Breast epithelium (tissue), 3 donors: Measurements from ENCODE around the gene PSMD1.

Experiments used
- POLR2A ChIP-seq: fragments of 450-650 bp; IDR thresholded peaks from one replicate; pipeline ENCODE4 v1.6.1; 2016; ENCODE audit warnings: antibody characterized with exemption, mild to moderate bottlenecking, moderate library complexity
- TF ChIP-seq, protein P1 (sequence below), 3 donors: fragments of 450-650 bp; IDR thresholded peaks; one replicate each; pipeline ENCODE4 v1.5.1; 2016 to 2017; ENCODE audit warnings: antibody characterized with exemption in 3 of 3, mild to moderate bottlenecking in 3 of 3, moderate library complexity in 3 of 3

DNA sequence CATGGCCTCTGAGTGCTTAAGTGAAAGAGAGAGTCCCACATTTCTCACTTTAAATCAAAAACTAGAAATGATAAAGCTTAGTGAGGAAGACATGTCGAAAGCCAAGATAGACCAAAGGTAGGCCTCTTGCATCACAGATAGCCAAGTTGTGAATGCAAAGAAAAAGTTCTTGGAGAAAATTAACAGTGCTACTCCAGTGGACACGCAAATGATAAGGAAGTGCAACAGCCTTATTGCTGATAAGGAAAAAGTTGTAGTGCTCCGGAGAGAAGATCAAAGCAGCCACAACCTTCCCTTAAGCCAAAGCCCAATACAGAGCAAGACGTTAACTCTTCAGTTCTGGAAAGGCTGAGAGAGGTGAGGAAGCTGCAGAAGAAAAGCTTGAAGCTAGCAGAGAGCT lies 32.1 kb downstream of the PSMD1 start:
- TF ChIP-seq, protein P1, sequence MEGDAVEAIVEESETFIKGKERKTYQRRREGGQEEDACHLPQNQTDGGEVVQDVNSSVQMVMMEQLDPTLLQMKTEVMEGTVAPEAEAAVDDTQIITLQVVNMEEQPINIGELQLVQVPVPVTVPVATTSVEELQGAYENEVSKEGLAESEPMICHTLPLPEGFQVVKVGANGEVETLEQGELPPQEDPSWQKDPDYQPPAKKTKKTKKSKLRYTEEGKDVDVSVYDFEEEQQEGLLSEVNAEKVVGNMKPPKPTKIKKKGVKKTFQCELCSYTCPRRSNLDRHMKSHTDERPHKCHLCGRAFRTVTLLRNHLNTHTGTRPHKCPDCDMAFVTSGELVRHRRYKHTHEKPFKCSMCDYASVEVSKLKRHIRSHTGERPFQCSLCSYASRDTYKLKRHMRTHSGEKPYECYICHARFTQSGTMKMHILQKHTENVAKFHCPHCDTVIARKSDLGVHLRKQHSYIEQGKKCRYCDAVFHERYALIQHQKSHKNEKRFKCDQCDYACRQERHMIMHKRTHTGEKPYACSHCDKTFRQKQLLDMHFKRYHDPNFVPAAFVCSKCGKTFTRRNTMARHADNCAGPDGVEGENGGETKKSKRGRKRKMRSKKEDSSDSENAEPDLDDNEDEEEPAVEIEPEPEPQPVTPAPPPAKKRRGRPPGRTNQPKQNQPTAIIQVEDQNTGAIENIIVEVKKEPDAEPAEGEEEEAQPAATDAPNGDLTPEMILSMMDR (IDR thresholded peaks at IDR 0.05), result no peak
- no peak for TF ChIP-seq POLR2A
